Parathyroid adenoma (tissue), 2 donors: ENCODE data around the gene PTPRC.

Experiments
- H2AFZ ChIP-seq: fragments of 300-600 bp; sonication (generic); one replicate; pipeline ENCODE4 v1.7.0; 2017; ENCODE audit warnings: antibody characterized with exemption, mild to moderate bottlenecking
- H3K27ac ChIP-seq: fragments of 300-600 bp; sonication (generic); one replicate; pipeline ENCODE4 v1.7.0; 2017
- H3K27me3 ChIP-seq: fragments of 300-600 bp; sonication (generic); one replicate; pipeline ENCODE4 v1.7.0; 2017; ENCODE audit warnings: low read length; ENCODE audit not compliant: control insufficient read depth, insufficient read depth
- H3K36me3 ChIP-seq: fragments of 300-600 bp; sonication (generic); one replicate; pipeline ENCODE4 v1.7.0; 2017; ENCODE audit warnings: low read length; ENCODE audit not compliant: control insufficient read depth, insufficient read depth
- H3K4me1 ChIP-seq: fragments of 300-600 bp; sonication (generic); one replicate; pipeline ENCODE4 v1.7.0; 2017; ENCODE audit warnings: control low read depth
- H3K4me2 ChIP-seq: fragments of 300-600 bp; sonication (generic); one replicate; pipeline ENCODE4 v1.7.0; 2017; ENCODE audit warnings: low read length
- H3K4me3 ChIP-seq: fragments of 300-600 bp; sonication (generic); one replicate; pipeline ENCODE4 v1.7.0; 2017; ENCODE audit warnings: low read depth, low read length
- H3K79me2 ChIP-seq: fragments of 300-600 bp; sonication (generic); one replicate; pipeline ENCODE4 v1.7.0; 2017; ENCODE audit warnings: control low read depth
- H3K9ac ChIP-seq: fragments of 300-600 bp; sonication (generic); one replicate; pipeline ENCODE4 v1.7.0; 2017; ENCODE audit warnings: mild to moderate bottlenecking
- H3K9me3 ChIP-seq: fragments of 300-600 bp; sonication (generic); one replicate; pipeline ENCODE4 v1.7.0; 2017; ENCODE audit warnings: low read length; ENCODE audit not compliant: control insufficient read depth
- TF ChIP-seq, protein P1 (sequence below): fragments of 300-600 bp; sonication (generic); IDR thresholded peaks from one replicate; pipeline ENCODE4 v1.7.0; 2017; ENCODE audit warnings: antibody characterized with exemption, mild to moderate bottlenecking
- donor health status: primary hyperparathyroidism.

The PTPRC gene

DNA sequence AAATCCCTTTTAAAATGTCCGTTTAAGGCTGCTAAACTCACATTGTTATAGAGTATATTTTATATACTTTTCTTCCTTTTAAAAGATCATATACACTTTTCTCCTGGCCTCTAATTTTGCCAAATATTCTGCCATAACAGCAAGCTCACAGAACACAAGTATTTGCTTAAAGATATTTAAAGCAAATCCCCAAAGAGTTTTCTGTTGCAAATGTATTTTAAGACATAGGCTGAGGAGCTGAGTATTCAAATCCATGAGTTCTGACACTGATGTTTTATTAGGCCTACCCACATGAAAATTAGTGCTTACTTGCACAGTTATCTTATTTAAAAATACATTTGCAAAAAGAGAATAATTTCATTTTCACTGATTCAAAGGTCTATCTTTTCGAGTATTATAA lies 1.7 kb upstream of the PTPRC start:
- no peak overlapping the region for H3K27ac ChIP-seq
- H3K9ac ChIP-seq, result no peak overlapping the region
- no peaks in the 10 kb centered on the region for H3K9me3 ChIP-seq
- no peak overlapping the region for H2AFZ ChIP-seq
- no peaks in the 10 kb centered on the region for H3K36me3 ChIP-seq
- H3K27me3 ChIP-seq, result no peaks in the 10 kb centered on the region
- no peaks in the 10 kb centered on the region for H3K4me1 ChIP-seq
- H3K4me2 ChIP-seq, result no peak overlapping the region
- no peaks in the 10 kb centered on the region for H3K79me2 ChIP-seq
- H3K4me3 ChIP-seq, result no peak overlapping the region
- TF ChIP-seq, protein P1, sequence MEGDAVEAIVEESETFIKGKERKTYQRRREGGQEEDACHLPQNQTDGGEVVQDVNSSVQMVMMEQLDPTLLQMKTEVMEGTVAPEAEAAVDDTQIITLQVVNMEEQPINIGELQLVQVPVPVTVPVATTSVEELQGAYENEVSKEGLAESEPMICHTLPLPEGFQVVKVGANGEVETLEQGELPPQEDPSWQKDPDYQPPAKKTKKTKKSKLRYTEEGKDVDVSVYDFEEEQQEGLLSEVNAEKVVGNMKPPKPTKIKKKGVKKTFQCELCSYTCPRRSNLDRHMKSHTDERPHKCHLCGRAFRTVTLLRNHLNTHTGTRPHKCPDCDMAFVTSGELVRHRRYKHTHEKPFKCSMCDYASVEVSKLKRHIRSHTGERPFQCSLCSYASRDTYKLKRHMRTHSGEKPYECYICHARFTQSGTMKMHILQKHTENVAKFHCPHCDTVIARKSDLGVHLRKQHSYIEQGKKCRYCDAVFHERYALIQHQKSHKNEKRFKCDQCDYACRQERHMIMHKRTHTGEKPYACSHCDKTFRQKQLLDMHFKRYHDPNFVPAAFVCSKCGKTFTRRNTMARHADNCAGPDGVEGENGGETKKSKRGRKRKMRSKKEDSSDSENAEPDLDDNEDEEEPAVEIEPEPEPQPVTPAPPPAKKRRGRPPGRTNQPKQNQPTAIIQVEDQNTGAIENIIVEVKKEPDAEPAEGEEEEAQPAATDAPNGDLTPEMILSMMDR, result no peak

DNA sequence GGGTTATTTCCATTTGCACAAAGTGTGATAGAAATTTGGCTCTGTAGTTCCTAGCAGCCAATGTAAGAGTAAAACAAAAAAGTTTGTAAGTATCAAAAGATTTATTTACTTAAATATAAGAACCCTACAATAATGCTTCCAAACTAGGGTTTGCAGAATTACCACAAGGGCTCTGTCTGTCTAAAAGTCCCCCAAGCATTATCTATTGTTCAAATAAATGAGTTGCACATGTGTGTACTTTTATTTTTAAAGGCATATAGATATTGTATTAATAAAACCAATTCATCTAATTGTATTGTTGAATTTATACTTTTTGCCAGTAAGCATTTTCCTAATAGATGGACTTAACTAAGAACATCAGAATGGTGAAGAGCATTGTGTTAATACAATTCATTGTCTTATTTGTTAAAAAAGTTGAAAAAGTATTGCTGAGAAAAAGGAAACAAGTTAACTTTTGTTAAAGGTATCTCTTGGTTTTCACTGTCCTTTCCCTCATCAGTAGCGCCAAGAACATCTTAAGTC lies 863 bp upstream of the PTPRC start:
- TF ChIP-seq, protein P1, result no peak
- H3K36me3 ChIP-seq, result no peaks in the 10 kb centered on the region
- no peaks in the 10 kb centered on the region for H3K4me1 ChIP-seq
- H3K27me3 ChIP-seq, result no peaks in the 10 kb centered on the region
- H3K4me3 ChIP-seq, result no peak overlapping the region
- no peaks in the 10 kb centered on the region for H3K9me3 ChIP-seq
- H3K79me2 ChIP-seq, result no peaks in the 10 kb centered on the region
- H3K27ac ChIP-seq, result no peak overlapping the region
- no peak overlapping the region for H2AFZ ChIP-seq
- H3K9ac ChIP-seq, result no peak overlapping the region
- no peak overlapping the region for H3K4me2 ChIP-seq

DNA sequence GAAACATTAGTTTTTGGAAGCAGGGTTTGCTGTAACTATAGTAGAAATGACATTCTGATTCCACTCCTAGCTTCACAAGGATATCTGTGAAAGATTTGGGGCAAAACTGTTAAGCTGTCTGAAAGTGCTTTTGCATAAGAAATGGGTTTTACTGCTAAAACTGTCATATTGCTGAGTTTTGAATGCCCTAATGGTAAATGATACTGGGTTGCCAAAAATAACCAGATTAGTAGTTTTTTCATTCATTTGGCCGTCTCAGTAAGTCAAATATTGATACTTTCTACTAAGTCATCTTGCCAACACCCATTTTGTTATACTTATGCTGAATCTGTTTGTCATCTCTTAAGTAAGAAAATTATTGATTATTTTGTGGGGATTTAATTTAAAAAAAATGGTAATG lies 399 bp upstream of the PTPRC start:
- Histone ChIP-seq H3K79me2 (no peaks in the 10 kb centered on the region), H3K36me3 (no peaks in the 10 kb centered on the region), H2AFZ (no peak overlapping the region), H3K9me3 (no peaks in the 10 kb centered on the region), H3K4me2 (no peak overlapping the region), H3K27me3 (no peaks in the 10 kb centered on the region), H3K9ac (no peak overlapping the region), H3K4me1 (no peaks in the 10 kb centered on the region), H3K4me3 (no peak overlapping the region), H3K27ac (no peak overlapping the region)
- TF ChIP-seq, protein P1, result no peak

DNA sequence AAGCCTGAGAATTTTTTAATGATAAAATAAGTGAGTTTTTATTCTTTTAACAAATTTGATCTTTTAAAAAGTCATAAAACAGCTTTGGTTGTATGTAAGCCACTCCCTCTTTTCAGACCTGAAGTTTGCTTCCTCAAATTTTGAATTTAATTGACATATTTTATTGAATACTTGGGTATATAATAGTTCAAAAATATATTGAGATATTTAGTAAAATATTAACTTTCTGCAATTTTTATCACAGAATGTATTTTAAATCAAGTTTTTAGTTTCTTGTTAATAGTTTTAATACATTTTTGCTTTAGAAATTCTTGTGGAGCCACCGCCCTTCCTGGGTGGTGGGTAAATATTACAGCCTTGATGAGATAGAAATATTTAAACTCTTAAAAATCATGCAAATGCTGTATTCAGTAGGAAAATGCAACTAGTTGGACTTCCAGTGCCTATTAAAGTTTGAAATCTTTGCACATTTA lies 867 bp downstream of the PTPRC start:
- H3K27me3 ChIP-seq, result no peaks in the 10 kb centered on the region
- TF ChIP-seq, protein P1, result no peak
- no peaks in the 10 kb centered on the region for H3K36me3 ChIP-seq
- H3K4me2 ChIP-seq, result no peak overlapping the region
- no peak overlapping the region for H3K9ac ChIP-seq
- no peak overlapping the region for H2AFZ ChIP-seq
- H3K79me2 ChIP-seq, result no peaks in the 10 kb centered on the region
- no peak overlapping the region for H3K27ac ChIP-seq
- no peaks in the 10 kb centered on the region for H3K9me3 ChIP-seq
- no peaks in the 10 kb centered on the region for H3K4me1 ChIP-seq
- H3K4me3 ChIP-seq, result no peak overlapping the region

DNA sequence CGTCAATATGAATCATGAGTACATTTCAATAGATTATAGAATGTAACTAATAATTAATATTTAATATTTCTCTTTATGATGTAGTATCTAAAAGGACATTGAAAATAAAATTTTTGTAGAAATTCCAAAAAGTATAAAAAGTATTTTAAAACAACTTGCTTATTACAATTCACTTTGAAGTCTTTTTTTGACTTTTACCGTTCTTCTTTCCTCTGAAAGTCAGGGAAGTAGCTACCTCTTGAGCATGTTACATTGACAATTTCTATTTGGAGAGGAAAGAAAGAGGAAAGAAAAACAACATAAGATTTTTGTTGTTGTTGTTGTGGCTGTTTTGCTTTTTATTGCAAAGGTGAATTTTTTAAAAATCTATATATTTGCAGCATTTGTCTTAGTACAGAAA lies 1.3 kb downstream of the PTPRC start:
- Histone ChIP-seq H3K27ac (no peak overlapping the region), H3K4me2 (no peak overlapping the region), H3K79me2 (no peaks in the 10 kb centered on the region), H3K9ac (no peak overlapping the region), H3K27me3 (no peaks in the 10 kb centered on the region), H3K4me3 (no peak overlapping the region), H2AFZ (no peak overlapping the region), H3K36me3 (no peaks in the 10 kb centered on the region), H3K4me1 (no peaks in the 10 kb centered on the region), H3K9me3 (no peaks in the 10 kb centered on the region)
- TF ChIP-seq, protein P1, result no peak
